NCI-H2171 (cell line): Measurements from ENCODE around the gene GNGT2.

Experiments
- DNase-seq: peaks from one replicate; lab custom pipeline; 2025; lab: John Stamatoyannopoulos, UW

GNGT2 gene

DNA sequence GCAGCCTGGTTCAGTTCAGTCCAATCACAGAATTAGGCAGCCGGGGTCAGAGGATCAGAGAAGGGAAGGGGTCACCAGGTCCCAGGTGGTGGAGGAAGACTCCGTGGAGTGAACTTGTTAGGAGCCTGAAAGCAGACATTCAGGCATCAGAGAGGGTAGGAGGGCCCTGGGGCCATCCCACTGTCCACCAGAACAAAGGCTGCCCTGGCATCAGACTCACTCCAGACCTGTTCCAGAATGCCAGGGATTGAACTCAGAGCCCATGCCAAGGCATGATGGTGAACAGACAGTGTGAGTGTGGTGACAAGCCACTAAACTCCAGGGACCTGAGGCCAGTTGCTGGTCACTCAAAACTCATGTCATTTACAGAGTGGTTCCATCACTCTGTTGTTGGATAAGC lies 40.2 kb downstream of the GNGT2 start:
- DNase-seq: no peak

DNA sequence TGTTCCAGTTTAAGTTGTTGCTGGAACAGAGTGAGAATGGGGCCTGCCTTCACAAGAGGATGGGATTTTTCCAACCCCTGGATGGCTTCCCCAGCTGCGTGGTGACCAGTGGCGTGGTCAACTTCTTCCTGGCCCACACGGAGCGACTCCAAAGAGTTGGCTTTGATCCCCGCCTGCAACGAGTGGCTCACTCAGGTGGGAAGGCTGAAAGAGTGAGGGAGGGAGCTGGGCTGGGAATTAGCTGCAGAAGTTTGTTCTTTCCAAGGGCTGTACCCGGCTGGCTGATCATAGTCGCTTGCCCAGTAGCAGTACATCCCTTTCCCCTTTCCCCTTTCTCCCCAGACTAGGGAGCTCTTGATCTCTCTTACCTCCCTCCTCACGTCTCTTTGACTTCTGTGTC lies 41.7 kb downstream of the GNGT2 start:
- no peak for DNase-seq

DNA sequence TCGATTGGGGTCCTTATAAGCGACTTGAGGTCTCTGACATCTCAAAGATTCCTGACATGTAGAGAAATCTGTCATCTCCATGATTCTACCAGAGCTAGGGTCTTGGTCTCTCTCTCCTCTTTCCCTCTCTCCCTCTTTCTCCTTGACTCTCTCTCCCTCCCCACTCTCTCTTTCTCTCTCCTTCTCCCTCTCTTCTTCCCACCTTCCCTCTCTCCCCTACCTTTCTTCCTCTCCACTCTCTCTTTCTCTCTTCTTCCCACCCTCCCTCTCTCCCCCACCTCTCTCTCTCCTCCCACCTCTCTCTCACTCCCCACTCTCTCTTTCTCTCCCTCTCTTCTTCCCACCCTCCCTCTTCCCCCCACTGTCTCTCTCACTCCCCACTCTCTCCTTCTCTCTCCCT lies 45.2 kb downstream of the GNGT2 start:
- no peak for DNase-seq

DNA sequence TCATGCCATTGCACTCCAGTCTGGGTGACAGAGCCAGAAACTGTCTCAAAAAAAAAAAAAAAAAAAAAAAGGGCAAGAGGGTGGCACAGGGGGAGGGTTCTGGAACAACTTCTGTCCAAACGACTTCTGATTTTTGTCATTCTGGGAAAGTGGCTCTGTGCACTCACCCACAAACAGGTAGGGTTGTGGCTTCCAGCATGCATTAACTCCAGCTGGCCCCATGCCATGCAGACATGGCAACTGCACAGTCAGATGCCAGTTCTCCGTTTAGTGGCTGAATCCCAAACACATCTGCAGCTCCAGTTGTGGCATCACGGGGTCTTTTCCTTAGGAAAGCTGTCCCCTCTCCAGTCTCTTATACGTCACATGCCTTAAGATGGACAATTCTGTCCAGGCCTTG lies 47.5 kb downstream of the GNGT2 start:
- no peak for DNase-seq

DNA sequence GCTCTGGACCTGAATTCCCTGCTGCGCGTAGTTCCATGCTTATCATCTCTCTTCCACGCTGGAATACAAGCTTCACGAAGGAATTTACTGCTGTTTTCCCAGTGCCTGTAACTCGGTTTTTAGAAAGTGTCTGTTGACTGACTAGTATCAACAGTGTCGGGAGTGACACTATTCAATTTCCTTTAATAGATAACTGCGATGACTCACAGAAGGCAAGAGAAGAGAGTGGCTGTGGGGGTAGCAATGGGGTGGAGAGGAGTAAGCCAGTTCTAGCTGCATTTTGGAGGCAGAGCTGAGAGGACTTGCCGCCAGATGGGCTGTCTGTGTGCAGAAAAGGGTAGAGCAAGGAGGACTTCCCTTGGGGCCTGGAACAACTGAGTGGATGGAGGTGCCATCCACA lies 52.6 kb downstream of the GNGT2 start:
- DNase-seq: no peak

- DNase-seq: no peak
Measured at GRCh38 chr17:49156256-49156655, 54.1 kb downstream of the GNGT2 start.
